Osteoblast (primary cell): ENCODE data around the gene SLC39A7. TPM values are rescaled to one million over a fixed set of nuclear protein-coding genes. Genes with fewer than 3 reads are reported as not detected.
A peak's percentile ranks its signal among the peaks of the same experiment; 100 is the strongest.

Source experiments
- DNase-seq: peaks from one replicate; pipeline ENCODE4 v3.0.0; 2011; ENCODE audit warnings: low spot score, mixed read lengths; ENCODE audit not compliant: insufficient read length; ENCODE audit errors: missing footprints
- H2AFZ ChIP-seq: 2 replicates; pipeline ENCODE4 v1.6.0; 2011; ENCODE audit warnings: mild to moderate bottlenecking, low read length
- H3K27ac ChIP-seq: 2 replicates; pipeline ENCODE4 v1.5.1; 2011; ENCODE audit warnings: mild to moderate bottlenecking, low read depth, low read length, moderate library complexity
- H3K27me3 ChIP-seq: 2 replicates; pipeline ENCODE4 v1.6.0; 2012; ENCODE audit warnings: mild to moderate bottlenecking, control low read depth, inconsistent platforms, low read length, moderate library complexity; ENCODE audit not compliant: insufficient read depth
- H3K36me3 ChIP-seq: 2 replicates; pipeline ENCODE4 v1.5.1; 2011; ENCODE audit warnings: mild to moderate bottlenecking, low read length, control low read depth, moderate library complexity; ENCODE audit not compliant: insufficient read depth
- H3K4me1 ChIP-seq: 2 replicates; pipeline ENCODE4 v1.5.1; 2011; ENCODE audit warnings: mild to moderate bottlenecking, low read length, control low read depth, moderate library complexity; ENCODE audit not compliant: insufficient read depth
- H3K4me2 ChIP-seq: 2 replicates; pipeline ENCODE4 v1.6.0; 2011; ENCODE audit warnings: mild to moderate bottlenecking, low read length; ENCODE audit not compliant: insufficient read depth
- H3K4me3 ChIP-seq: fragments of 200-600 bp; sonication (generic); 3 replicates; pipeline ENCODE4 v1.5.1; 2012; ENCODE audit warnings: mild to moderate bottlenecking, low read length, inconsistent platforms; ENCODE audit not compliant: insufficient read depth
- H3K79me2 ChIP-seq: 2 replicates; pipeline ENCODE4 v1.6.0; 2012; ENCODE audit warnings: mild to moderate bottlenecking, low read length, control low read depth, inconsistent platforms; ENCODE audit not compliant: insufficient read depth
- H3K9me3 ChIP-seq: 2 replicates; pipeline ENCODE4 v1.5.1; 2011; ENCODE audit warnings: low read depth, low read length, control low read depth
- H4K20me1 ChIP-seq: 2 replicates; pipeline ENCODE4 v1.6.0; 2012; ENCODE audit warnings: mild to moderate bottlenecking, low read length, control low read depth; ENCODE audit not compliant: insufficient read depth
- CTCF ChIP-seq: IDR thresholded peaks from 2 replicates; pipeline ENCODE4 v1.5.1; 2011; ENCODE audit warnings: mild to moderate bottlenecking, low read depth, low read length, moderate library complexity; ENCODE audit errors: extremely low read depth
- total RNA-seq: library from RNA; depleted of rRNA; stranded (reverse); fragments of >200 nt; gene quantifications from 2 replicates; pipeline ENCODE4 v1.2.3, GENCODE V29; 2012

Gene SLC39A7
- total RNA-seq, 1 donor = 108 TPM

- Histone ChIP-seq H3K79me2 (no peaks in the 10 kb centered on the region), H3K27me3 (no peaks in the 10 kb centered on the region), H3K9me3 (no peaks in the 10 kb centered on the region), H3K36me3 (peaks cover 13% of the 10 kb centered on the region), H3K27ac (no peak overlapping the region), H4K20me1 (no peaks in the 10 kb centered on the region), H2AFZ (peak overlapping the region; percentile 71), H3K4me3 (peak overlapping the region; percentile 76), H3K4me1 (peaks cover 10% of the 10 kb centered on the region), H3K4me2 (peak overlapping the region; percentile 82)
- TF ChIP-seq CTCF = no peak
- peak; percentile 88 for DNase-seq
Measured at GRCh38 chr6:33213989-33214335, 13.3 kb downstream of the SLC39A7 start.

- DNase-seq = no peak
- H3K27ac ChIP-seq = no peak overlapping the region
- H3K4me2 ChIP-seq = no peak overlapping the region
- no peak for TF ChIP-seq CTCF
- no peaks in the 10 kb centered on the region for H3K9me3 ChIP-seq
- H3K36me3 ChIP-seq = peaks cover 5% of the 10 kb centered on the region
- H3K4me1 ChIP-seq = peaks cover 7% of the 10 kb centered on the region
- no peaks in the 10 kb centered on the region for H3K27me3 ChIP-seq
- H3K4me3 ChIP-seq = no peak overlapping the region
- no peaks in the 10 kb centered on the region for H3K79me2 ChIP-seq
- H2AFZ ChIP-seq = no peak overlapping the region
- H4K20me1 ChIP-seq = no peaks in the 10 kb centered on the region
Measured at GRCh38 chr6:33215271-33216116, 14.8 kb downstream of the SLC39A7 start.

- no peak overlapping the region for H2AFZ ChIP-seq
- H3K27ac ChIP-seq = no peak overlapping the region
- no peaks in the 10 kb centered on the region for H3K79me2 ChIP-seq
- H3K9me3 ChIP-seq = no peaks in the 10 kb centered on the region
- peaks cover under 1% of the 10 kb centered on the region for H3K27me3 ChIP-seq
- DNase-seq = no peak
- H3K4me3 ChIP-seq = no peak overlapping the region
- no peak overlapping the region for H3K4me2 ChIP-seq
- H3K36me3 ChIP-seq = no peaks in the 10 kb centered on the region
- H4K20me1 ChIP-seq = no peaks in the 10 kb centered on the region
- peaks cover 7% of the 10 kb centered on the region for H3K4me1 ChIP-seq
- no peak for TF ChIP-seq CTCF
Measured at GRCh38 chr6:33216117-33216649, 15.5 kb downstream of the SLC39A7 start.

GRCh38 chr6:33217246-33217645 is 16.6 kb downstream of the SLC39A7 start:
- H3K9me3 ChIP-seq = no peaks in the 10 kb centered on the region
- peaks cover 4% of the 10 kb centered on the region for H3K27me3 ChIP-seq
- H3K27ac ChIP-seq = no peak overlapping the region
- no peaks in the 10 kb centered on the region for H4K20me1 ChIP-seq
- no peak for TF ChIP-seq CTCF
- no peaks in the 10 kb centered on the region for H3K36me3 ChIP-seq
- peaks cover 7% of the 10 kb centered on the region for H3K4me1 ChIP-seq
- peak; percentile 25 for DNase-seq
- H3K79me2 ChIP-seq = no peaks in the 10 kb centered on the region
- H3K4me3 ChIP-seq = no peak overlapping the region
- no peak overlapping the region for H2AFZ ChIP-seq
- no peak overlapping the region for H3K4me2 ChIP-seq
